ENCODE data around the gene GIMAP8.

Gene GIMAP8

DNA sequence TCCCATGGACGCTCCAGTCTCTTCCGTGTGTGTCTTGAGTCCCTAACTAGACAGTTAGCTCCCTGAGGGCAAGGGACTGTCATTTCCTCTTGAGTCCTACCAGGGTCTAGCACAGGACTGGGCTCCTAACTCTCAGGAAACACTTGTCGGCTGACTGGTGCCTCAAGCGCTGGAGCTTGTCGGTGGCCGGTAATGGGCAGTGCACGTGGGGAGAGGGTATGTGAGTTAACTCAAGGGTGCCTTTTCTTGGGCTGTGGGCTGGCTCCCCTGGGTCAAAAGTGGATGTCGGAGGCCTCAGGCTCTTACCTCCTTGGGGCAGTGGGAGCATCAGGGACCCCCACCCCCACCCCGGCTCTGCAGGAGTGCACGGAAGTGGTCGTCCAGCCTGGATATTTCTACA is 38.4 kb upstream of the GIMAP8 start:
- no peak for DNase-seq

DNA sequence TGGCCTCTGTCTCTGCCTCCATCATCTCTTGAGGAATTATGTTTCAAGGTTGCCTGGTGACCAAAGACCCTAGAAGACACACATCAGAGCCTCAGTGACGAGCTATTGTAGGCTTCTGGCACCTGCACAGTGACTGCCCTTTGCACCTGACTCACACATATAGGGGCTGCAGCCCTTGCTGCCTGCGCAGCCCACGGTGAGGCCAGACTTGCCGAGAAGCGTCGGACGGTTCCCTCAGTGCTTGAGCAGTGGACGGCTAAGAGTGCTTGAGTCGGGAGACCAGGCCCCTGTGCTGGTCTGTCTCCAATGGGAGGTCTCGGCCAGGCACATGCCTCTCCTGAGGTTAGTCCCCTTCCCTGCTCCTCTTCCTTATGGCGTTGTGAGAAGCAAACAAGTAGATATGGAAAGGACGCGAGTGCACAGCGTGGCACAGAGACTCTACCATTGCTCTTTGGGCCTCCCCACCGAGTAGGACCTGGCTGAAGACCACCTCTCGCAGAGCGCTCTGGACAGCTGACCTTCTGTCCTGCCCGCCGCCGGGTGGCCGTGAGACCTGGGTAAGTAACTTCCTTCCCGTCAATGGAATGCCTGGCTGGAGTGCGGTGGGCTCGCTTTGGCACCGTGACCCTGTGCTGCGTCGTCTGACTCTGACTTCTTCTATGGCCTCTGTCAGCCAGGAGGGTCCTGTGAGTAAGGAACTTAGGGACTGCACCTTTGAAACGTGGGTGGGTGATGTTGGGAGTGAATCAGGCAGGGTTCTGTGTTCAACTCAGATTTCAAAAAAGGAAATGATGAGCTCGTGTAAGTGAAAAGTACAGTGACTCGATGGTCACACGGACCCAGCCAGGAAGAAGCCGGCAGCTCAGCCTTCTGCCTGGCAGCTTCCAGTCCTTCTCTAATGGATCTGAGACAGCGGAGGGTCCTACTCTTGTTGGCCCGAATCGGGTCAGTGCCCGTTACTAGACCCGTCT is 37.6 kb upstream of the GIMAP8 start:
- DNase-seq, result no peak

DNA sequence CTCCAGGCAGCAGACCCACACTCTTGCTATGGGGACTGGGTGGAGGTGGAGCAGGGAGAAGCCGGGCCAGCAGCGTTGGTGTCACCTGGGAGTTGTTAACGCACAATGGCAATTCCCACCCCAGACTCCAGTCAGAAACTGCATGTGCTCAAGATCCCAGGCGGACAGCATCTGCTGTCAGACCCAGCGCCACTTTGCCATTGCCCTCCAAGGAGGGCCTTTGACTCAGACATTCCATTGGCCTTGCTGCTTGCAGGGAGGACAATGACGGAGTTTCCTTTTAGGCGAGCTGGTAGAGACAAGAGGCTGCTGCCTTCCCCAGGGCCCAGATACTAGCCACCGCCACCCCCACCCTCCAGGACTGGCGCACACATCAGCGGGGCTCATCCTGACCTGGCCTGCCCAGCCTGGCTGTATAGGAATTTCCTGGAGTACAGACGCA is 36.8 kb upstream of the GIMAP8 start:
- DNase-seq, result no peak

DNA sequence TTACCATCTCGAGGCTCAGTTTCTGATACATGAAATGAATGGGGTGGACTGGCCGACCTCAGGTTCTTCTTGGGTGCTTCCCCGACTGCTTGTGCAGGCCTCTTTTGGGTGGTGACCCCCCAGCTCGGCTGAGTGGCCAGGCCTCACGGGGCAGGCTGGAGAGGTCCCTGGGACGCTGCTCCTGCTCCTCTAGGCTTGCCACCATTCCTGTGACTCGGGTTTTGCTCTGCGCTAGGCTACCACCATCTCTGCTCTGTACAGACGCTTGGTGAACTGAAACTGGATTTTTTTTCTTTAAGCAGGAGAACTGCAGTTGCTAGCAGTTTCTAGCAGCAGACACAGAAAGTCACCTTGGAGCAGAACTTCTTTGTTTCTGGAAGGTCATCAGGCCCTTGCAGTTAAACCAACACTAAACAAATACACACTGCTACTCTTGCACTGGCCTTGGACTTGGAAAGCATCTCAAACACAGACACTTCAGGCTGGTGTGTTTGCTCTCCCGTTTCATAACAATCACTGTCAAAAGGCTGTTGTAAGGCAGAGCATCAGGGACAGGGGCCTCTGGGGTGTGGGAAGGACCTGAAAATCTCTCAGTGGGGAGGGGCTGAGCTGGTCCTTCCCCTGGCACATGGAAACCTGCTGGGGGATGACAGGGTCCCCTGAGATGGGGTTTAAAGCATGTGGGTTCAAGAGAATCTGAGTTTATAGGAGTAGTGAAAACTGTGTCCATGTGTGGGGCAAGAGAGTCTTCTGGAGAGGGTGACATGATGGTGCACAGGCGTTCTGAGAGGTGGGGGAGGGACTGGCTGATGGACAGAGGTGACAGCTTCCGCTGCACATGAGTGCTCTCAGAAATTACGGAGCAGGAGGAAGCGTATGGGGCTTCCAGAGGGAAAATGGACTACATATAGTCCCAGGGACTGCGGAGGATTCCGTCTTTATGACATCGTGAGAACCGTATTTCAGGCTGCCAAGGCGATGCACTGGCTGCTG is 35.0 kb upstream of the GIMAP8 start:
- no peak for DNase-seq

DNA sequence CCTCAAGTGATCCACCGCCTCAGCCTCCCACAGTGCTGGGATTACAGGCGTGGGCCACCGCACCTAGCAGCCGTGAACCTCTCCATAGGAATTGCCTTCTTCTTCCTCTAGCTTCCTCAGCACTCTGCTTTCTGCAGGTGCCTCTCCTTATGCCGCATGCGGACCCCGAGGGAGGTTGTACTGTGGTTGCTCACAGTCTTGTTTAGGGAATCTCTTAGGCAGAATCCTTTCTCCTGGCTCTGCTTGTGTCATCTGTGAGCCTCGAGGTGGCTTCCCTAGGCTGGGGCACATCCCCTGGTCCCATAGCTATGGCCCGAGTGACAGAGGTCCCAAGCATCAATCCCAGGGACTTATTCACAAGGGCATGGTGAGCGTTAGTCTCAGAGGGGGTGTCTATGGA is 33.2 kb upstream of the GIMAP8 start:
- DNase-seq, result no peak

DNA sequence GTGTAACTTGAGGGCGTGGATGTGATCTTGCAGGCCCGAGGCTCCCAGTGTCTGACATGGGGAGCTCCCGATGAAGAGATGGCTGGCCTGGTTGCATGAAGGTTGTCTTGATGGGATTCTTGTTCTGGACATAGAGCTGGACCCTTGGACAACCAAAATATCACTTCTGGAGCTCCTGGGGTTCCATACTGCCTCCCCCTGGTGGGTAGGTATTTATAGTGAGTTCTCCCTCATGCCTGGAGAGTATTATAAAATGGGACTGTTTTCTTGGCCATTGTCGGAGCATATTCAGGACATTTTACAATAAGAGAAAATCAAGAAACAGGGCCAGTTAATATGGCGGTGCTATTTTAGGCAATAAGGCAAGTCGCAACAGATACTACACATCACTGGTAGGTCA is 32.6 kb upstream of the GIMAP8 start:
- no peak for DNase-seq

DNA sequence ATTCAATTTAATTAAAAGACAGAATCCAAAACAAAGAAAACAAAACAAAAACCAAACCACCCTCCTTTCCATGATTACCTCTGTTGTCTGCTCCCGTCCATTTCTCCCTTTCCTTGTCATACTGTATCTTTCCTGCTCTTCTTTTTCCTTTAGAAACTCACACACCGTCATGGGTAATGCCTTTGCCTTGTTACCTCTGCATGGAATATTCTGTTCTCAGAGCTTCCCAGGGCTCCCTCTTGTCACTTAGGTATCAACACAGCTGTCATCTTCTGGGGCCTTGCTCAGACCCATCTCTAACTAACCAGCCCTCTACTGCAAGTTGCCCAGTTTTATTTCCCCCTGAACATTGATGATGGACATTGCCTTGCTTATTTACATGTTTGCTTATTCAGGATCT is 30.2 kb upstream of the GIMAP8 start:
- DNase-seq, result no peak

DNA sequence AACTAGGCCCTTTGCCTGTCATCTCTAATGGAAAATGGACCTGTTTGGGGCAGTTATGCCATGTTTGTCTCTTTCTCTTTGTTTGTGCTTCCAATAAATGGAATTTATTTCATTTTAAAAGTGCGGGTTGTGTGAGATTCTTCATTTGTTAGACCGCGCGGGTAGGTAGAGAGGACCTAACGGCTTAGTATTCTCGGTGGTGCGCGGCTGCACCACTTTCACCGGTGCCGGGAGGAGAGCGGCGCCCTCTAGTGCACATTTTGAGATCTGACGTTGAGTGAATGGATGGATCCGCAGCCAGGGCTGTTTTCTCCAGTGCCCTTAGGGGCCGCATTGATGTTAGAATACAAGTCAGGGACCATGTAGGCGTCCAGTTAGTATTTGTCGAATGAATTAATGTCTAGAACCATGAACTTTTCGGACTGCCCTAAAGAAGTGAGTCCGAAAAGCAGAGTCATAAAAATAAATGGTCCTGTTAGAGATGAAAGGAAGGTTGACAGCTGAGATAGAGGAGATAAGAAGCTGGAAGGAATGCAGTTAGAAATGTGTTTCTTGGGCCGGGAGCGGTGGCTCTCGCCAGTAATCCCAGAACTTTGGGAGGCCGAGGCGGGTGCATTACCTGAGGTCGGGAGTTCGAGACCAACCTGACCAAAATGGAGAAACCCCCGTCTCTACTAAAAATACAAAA is 29.3 kb upstream of the GIMAP8 start:
- DNase-seq, result peak; percentile 88

DNA sequence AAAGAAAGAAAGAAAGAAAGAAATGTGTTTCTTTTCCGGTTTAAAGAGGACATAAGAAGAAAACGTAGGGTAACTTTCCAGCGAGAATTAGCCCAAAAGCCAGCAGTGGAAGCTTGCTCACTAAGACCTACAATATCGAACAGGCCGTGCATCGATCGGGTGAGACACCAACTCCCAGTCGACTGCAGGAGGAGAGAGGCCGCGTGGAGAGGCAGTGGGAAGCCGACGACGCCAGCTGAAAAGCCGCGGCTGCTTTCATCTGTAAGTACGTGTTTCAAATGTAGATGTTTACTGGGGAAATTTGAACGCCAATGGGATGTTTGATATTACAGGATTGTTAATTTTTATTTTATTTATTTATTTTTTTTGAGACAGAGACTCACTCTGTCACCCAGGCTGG is 28.6 kb upstream of the GIMAP8 start:
- no peak for DNase-seq

DNA sequence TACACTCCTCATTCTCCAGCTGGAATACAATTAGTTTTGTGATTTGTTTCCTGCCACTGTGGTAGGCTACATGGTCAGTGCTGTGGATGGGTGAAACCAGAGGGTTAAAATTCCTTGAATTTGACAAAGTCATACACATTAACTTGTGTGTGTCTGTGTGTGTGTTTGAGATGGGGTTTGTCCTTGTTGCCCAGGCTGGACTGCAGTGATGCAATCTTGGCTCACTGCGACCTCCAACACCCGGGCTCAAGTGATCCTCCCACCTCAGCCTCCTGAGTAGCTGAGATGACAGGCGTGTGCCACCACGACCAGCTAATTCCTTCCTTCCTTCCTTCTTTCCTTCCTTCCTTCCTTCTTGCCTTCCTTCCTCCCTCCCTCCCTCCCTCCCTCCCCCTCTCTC is 24.8 kb upstream of the GIMAP8 start:
- no peak for DNase-seq

DNA sequence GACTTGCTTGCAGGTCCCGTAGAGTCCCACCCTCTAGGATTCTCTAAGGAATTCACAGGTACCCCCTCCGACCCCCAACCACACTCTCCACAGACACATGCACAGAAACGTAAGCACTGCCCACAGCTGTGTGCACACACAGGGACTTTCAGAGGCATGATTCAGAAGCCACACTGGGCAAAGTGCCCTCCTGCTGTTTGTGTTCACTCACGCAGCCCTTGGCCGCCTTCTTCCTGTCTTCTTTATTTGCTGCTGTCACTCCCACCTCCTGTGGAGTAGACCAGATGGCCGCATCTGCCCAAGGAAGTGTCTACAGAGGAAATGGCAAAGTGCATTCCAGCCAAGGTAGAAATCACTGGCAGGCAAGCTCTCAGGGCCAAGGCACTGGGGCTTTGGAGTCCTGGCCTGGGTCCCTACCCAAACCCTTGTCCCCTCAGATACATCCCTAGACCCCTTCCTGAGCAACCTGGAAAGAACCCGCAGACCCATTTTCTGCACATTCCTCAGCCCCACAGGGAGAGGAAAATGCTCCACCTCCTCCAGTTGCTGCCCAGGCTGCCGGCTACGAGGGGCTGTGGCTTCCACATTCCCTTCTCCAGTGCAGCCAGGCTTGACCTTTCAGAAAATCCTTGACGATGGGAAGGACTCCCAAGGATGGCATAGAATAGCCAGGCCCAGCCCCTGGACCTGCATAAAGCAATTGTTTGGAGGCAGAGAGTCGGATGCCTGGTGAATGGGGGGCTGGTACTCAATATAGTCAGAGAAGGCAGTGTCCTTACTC is 21.6 kb upstream of the GIMAP8 start:
- peak; percentile 26 for DNase-seq

DNA sequence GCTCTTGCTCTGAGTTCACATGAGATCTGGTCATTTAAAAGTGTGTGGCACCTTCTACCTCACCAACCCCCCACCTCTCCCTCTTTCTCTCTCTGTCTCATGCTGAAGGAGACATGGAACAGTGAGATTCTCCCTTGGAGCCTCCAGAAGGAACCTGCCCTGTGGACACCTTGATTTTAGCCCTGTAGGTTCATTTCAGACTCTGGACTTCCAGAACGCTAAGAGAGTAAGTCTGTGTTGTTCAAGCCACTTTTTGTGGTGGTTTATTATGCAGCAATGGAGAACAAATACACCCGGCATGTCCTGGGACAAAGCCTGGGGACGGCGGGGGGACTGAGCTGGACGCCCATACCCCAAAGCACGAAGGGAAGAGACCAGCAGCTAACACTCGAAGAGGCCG is 20.7 kb upstream of the GIMAP8 start:
- no peak for DNase-seq

DNA sequence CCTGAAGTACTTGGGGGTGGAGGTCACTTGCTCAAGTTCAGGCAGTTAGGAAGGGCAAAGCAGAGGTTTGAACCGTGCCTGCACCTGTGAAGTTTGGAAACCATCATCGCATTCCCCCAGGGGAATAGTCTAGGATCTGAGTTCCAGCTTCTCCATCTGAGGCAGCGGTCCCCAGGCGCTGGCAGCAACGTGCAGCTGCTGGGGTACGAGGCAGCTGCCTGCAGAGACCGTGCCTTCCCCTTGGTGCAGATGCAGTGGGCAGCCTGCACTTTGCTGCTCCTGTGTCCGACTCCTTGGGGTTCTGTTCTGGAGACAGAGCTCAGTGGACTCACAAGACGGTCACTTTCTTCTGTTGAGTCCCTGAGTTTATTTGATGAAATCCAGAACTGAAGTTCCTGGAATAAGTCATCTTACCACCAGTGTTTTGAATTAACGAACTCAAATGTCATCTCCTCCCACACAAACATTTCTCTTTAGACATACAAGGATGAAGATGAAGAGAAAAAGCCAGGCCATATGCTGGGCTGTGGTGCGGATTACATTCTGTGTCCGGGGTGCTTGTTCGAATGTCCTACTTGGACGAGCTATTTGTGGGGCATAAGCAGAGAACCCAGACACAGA is 19.9 kb upstream of the GIMAP8 start:
- no peak for DNase-seq

DNA sequence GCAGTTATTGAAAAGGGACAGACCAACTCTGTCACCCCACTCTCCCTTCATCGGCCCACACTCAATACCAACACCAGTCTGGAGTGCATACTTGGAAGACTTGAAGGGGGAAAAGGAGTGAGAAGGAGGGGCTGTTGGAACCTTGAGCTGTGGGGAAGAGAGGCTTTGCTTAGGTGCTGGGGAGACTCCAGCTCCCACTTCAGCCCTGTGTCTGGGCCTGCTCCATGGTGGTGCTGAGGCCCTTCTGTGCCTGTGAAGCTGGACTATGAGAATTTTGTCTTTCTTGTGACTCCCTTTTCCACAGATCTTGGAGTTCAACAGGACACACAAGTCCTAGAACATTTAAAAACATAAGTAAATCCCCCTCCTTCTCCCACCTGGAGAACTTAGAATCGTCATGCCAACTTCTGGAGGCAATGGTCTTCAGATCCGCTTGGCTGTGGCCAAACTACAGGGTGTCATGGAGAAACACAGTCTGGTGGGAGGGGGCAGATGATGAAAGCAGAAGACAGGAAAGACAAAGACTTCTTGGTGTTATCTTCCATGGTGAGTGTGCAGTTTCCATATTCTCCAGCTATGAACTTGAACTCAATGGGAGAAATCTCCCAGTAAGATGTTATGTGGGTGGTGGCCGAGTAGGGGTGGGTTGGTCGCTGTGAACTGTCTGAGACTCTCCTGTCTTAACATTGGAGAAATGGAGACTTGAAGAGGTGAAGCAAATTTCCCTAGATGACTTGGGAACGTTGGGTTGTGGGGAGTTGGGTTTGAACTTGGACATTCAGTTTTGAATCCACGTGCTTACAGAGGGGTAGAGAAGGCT is 18.4 kb upstream of the GIMAP8 start:
- no peak for DNase-seq

DNA sequence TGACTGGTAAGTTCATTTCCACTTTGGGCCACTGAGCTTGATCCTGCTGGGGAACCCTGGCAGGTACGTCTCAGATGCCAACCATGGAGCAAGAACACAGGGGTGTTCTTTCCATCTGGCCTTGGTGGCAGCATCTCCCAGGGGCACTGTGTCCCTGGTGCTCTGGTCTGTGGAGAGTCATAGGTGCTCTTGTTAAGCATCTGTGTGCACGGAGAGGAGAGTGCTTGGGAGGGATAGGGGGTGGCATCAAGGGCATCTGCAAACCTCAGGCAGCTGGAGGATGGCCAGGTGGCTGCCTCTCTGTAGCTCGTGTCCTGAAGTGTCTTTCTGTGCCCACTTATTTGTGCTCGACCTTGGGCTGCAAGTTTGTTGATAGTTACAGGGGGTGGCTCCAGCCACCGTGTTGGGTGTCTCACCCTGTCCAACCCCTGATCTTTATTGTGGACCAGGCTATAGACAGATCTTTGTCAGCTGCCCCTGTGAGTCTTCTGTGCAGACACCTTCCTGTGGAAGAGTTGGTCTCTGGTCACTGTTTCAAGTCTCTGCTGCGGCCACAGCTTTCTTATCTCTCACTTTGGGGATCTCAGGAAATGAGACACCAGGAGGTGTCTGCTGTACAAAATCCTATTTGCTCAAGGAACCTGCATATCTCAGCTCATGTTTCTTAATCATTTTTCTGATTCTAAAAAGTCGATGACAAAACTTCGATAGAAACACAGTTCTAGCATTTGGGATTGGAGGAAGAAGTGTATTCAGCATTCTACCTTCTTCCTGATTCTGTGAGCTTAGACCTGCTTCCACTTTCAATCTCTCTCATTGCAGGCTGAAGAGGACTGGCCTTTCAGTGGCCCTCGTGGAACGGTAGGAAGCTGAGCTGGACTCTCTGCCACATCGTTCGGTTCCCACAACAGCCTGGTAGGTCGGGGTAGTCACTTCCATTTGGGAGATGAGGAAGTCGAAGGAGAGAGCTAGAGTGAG is 17.2 kb upstream of the GIMAP8 start:
- no peak for DNase-seq

DNA sequence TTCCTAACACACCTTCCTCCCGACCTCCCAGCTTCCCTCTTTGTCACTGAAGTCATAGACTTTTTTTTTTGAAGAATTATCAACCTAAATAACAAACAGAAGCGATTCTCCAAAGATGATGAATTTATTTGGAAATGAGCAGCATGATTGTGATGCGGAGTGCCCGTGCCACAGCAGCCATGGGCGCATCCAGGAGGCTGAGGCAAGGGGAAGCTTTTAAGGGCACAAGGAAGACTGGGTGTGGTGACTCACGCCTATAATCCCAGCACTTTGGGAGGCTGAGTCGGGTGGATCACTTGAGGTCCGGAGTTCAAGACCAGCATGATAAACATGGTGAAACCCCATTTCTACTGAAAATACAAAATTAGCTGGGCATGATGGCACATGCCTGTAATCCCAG is 16.2 kb upstream of the GIMAP8 start:
- DNase-seq, result no peak

DNA sequence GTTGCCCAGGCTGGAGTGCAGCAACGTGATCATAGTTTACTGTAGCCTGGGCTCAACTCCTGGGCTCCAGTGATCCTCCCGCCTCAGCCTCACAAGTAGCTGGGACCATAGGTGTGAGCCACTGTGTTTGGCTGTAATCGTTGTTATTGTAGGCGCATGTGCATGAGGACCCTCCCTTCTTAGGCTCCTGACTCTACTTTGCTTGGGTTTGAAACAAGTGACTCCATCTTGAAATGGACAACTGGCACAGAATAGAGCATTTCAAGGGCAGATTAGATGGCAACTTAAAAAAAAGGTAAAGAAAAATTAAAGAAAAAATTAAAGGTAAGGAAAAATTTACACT is 15.4 kb upstream of the GIMAP8 start:
- no peak for DNase-seq

DNA sequence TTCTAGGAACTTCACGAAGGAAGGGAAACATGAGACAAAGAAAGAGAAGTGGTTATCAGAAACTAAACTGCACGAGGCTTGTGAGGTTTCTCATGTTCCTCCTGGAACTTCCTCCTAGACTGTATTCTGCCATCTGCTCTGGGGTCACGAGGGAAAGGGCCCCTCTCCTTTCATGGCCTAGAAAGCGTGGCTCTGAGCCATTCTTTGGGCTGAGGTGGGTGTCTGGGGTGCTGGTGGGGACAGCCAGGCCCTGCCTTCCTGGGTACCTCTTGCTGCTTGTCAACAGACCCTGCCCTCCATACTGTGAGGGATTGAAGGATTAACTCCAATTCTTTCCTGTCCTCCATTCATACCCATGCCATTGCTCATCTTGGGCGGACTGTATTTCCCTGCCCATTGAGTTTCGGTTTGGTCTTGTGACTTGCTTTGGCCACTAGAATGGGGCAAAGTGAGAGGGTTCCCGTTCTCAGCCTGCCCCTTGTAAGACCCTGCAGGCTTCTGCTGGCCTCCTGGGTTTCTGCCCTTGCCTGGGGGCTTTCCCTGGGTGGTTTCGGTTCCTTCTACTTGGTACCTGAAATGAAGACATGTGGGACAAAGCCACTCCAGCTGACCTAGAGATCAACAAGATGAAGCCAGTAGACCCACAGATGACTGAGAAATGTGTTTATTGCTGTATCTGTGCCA is 14.9 kb upstream of the GIMAP8 start:
- no peak for DNase-seq

DNA sequence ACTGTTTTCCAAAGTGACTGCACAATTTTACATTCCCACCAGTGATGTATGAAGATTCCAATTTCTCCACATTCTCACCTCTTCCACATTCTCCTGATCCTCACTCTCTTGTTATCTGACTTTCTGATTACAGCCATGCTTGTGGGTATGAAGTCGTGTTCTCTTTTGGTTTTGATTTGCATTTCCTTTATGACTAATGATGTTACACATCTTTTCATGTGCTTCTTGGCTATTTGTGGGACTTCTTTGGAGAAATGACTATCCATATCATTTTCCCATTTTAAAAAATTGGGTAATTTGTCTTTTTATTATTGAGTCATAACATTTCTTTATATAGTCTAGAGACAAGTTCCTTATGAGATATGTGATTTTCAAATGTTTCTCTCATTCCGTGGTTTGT is 10.5 kb upstream of the GIMAP8 start:
- no peak for DNase-seq
